ENCODE results near the gene TARBP2.

TARBP2 gene

DNA sequence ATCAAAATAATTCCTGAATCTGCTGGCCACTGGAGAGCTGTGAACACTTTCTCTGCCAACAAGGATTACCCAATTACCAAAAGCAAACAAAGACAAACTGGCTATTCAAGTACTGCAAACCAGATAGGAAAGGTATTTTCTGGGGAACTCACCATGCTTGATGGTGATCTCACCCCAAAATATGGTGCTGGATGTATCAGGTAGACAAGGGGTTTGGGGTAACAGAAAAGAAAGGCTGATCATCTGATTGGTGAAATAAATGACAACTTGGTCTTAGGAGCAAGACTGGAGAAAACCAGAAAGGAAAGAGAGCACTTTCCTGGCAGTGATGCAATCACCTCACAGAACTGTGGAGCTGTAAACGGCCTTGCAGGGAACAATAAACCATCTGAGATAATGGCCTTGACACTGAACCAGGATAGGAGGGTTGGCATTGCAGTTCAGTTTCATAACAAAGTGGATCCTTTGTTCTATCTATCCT is 37.2 kb downstream of the TARBP2 start (continued):
- TF ChIP-seq KLF1 (tag by site-specific recombination; IDR thresholded peaks at IDR 0.05) (no peak), ZNF777 (tag by site-specific recombination; IDR thresholded peaks at IDR 0.05; ENCODE audit: borderline replicate concordance) (no peak), ZNF768 (tag by site-specific recombination; IDR thresholded peaks at IDR 0.05) (no peak), ATF2 (tag by site-specific recombination; IDR thresholded peaks at IDR 0.05; ENCODE audit: low read depth) (peak; percentile 70; the same call in 1 of the 2 replicates), ZNF292 (tag by site-specific recombination; IDR thresholded peaks at IDR 0.05; ENCODE audit: borderline replicate concordance, low read depth) (no peak), ZNF501 (tag by site-specific recombination; IDR thresholded peaks at IDR 0.05) (no peak), ZNF623 (tag by site-specific recombination; IDR thresholded peaks at IDR 0.05) (no peak), FEZF1 (tag by site-specific recombination; IDR thresholded peaks at IDR 0.05) (0 out of 2 replicates have a peak, but pooled peaks have one; percentile 51), ZNF10 (tag by site-specific recombination; IDR thresholded peaks at IDR 0.05) (no peak), ZBTB48 (tag by site-specific recombination; IDR thresholded peaks at IDR 0.05) (no peak), PRDM6 (tag by site-specific recombination; IDR thresholded peaks at IDR 0.05) (peak; percentile 62), ZNF16 (tag by site-specific recombination; IDR thresholded peaks at IDR 0.05; ENCODE audit: low read depth) (no peak)
- TF ChIP-seq, protein P1, sequence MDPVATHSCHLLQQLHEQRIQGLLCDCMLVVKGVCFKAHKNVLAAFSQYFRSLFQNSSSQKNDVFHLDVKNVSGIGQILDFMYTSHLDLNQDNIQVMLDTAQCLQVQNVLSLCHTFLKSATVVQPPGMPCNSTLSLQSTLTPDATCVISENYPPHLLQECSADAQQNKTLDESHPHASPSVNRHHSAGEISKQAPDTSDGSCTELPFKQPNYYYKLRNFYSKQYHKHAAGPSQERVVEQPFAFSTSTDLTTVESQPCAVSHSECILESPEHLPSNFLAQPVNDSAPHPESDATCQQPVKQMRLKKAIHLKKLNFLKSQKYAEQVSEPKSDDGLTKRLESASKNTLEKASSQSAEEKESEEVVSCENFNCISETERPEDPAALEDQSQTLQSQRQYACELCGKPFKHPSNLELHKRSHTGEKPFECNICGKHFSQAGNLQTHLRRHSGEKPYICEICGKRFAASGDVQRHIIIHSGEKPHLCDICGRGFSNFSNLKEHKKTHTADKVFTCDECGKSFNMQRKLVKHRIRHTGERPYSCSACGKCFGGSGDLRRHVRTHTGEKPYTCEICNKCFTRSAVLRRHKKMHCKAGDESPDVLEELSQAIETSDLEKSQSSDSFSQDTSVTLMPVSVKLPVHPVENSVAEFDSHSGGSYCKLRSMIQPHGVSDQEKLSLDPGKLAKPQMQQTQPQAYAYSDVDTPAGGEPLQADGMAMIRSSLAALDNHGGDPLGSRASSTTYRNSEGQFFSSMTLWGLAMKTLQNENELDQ (tag by site-specific recombination; IDR thresholded peaks at IDR 0.05; ENCODE audit: low read depth): no peak
- TF ChIP-seq, protein P2, sequence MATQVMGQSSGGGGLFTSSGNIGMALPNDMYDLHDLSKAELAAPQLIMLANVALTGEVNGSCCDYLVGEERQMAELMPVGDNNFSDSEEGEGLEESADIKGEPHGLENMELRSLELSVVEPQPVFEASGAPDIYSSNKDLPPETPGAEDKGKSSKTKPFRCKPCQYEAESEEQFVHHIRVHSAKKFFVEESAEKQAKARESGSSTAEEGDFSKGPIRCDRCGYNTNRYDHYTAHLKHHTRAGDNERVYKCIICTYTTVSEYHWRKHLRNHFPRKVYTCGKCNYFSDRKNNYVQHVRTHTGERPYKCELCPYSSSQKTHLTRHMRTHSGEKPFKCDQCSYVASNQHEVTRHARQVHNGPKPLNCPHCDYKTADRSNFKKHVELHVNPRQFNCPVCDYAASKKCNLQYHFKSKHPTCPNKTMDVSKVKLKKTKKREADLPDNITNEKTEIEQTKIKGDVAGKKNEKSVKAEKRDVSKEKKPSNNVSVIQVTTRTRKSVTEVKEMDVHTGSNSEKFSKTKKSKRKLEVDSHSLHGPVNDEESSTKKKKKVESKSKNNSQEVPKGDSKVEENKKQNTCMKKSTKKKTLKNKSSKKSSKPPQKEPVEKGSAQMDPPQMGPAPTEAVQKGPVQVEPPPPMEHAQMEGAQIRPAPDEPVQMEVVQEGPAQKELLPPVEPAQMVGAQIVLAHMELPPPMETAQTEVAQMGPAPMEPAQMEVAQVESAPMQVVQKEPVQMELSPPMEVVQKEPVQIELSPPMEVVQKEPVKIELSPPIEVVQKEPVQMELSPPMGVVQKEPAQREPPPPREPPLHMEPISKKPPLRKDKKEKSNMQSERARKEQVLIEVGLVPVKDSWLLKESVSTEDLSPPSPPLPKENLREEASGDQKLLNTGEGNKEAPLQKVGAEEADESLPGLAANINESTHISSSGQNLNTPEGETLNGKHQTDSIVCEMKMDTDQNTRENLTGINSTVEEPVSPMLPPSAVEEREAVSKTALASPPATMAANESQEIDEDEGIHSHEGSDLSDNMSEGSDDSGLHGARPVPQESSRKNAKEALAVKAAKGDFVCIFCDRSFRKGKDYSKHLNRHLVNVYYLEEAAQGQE (tag by site-specific recombination; IDR thresholded peaks at IDR 0.05): no peak
- TF ChIP-seq, protein P3, sequence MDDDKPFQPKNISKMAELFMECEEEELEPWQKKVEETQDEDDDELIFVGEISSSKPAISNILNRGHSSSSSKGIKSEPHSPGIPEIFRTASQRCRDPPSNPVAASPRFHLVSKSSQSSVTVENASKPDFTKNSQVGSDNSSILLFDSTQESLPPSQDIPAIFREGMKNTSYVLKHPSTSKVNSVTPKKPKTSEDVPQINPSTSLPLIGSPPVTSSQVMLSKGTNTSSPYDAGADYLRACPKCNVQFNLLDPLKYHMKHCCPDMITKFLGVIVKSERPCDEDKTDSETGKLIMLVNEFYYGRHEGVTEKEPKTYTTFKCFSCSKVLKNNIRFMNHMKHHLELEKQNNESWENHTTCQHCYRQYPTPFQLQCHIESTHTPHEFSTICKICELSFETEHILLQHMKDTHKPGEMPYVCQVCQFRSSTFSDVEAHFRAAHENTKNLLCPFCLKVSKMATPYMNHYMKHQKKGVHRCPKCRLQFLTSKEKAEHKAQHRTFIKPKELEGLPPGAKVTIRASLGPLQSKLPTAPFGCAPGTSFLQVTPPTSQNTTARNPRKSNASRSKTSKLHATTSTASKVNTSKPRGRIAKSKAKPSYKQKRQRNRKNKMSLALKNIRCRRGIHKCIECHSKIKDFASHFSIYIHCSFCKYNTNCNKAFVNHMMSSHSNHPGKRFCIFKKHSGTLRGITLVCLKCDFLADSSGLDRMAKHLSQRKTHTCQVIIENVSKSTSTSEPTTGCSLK (tag by site-specific recombination; IDR thresholded peaks at IDR 0.05): no peak
- TF ChIP-seq, protein P4, sequence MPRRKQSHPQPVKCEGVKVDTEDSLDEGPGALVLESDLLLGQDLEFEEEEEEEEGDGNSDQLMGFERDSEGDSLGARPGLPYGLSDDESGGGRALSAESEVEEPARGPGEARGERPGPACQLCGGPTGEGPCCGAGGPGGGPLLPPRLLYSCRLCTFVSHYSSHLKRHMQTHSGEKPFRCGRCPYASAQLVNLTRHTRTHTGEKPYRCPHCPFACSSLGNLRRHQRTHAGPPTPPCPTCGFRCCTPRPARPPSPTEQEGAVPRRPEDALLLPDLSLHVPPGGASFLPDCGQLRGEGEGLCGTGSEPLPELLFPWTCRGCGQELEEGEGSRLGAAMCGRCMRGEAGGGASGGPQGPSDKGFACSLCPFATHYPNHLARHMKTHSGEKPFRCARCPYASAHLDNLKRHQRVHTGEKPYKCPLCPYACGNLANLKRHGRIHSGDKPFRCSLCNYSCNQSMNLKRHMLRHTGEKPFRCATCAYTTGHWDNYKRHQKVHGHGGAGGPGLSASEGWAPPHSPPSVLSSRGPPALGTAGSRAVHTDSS (tag by site-specific recombination; IDR thresholded peaks at IDR 0.05): no peak

Measured in HEK293 (cell line).